H1 (cell line): ENCODE measurements around the gene CEP290.

Experiments
- ASH2L ChIP-seq: fragments of 200-600, 300-600 bp; sonication (generic); IDR thresholded peaks from one replicate; pipeline ENCODE4 v1.7.1; 2017; ENCODE audit warnings: low read length
- GTF2F1 ChIP-seq: IDR thresholded peaks from 2 replicates; pipeline ENCODE4 v1.6.1; 2012; ENCODE audit warnings: low read depth, low read length, improper control_type of control experiment, borderline replicate concordance
- POLR2A ChIP-seq, 2 experiments: IDR thresholded peaks; 1 replicate in 1 of 2; 2 replicates in 1 of 2; pipeline ENCODE4 v1.6.1; 2011; ENCODE audit warnings: low read depth in 2 of 2, low read length in 2 of 2, mild to moderate bottlenecking in 2 of 2; ENCODE audit errors: control extremely low read depth in 1 of 2
- POLR2AphosphoS5 ChIP-seq: IDR thresholded peaks from 2 replicates; pipeline ENCODE4 v1.6.1; 2011; ENCODE audit warnings: low read depth, low read length
- RAD21 ChIP-seq, 2 experiments: IDR thresholded peaks in 1 of 2; conservative IDR thresholded peaks in 1 of 2; 2 replicates each; pipeline ENCODE4 v1.6.1; 2011; ENCODE audit warnings: low read depth in 2 of 2, low read length in 2 of 2, improper control_type of control experiment in 1 of 2, inconsistent platforms in 1 of 2, mild to moderate bottlenecking in 1 of 2, moderate library complexity in 1 of 2
- SIX5 ChIP-seq: IDR thresholded peaks from 2 replicates; pipeline ENCODE4 v1.6.1; 2011; ENCODE audit warnings: mild to moderate bottlenecking, low read depth, low read length

- TF ChIP-seq SIX5, result no peak
- no peak for TF ChIP-seq RAD21 (IDR thresholded peaks at IDR 0.05 in 1 of 2, conservative IDR thresholded peaks at IDR 0.05 in 1 of 2; ENCODE audit: low read depth in 2 of 2, low read length in 2 of 2)
- TF ChIP-seq GTF2F1, result no peak
- no peak for TF ChIP-seq POLR2A (IDR thresholded peaks at IDR 0.05; ENCODE audit: control extremely low read depth in 1 of 2, low read depth in 2 of 2, low read length in 2 of 2)
- TF ChIP-seq POLR2AphosphoS5, result no peak
- TF ChIP-seq ASH2L, result no peak
These were observed 60.6 kb downstream of the CEP290 start for GRCh38 chr12:88081247-88081646.
